KMS-11 (cell line): Measurements from ENCODE around the gene PHLDB2.

Experiments
- H2AFZ ChIP-seq: fragments of 200-600 bp; sonication (generic); 2 replicates; pipeline ENCODE4 v1.6.1; 2016; ENCODE audit warnings: antibody characterized with exemption, mixed run types, low read depth
- H3K27ac ChIP-seq: fragments of 200-600 bp; sonication (generic); 2 replicates; pipeline ENCODE4 v1.6.1; 2016; ENCODE audit warnings: mild to moderate bottlenecking, mixed run types
- H3K27me3 ChIP-seq: fragments of 200-600 bp; sonication (generic); 2 replicates; pipeline ENCODE4 v1.6.1; 2017; ENCODE audit warnings: mild to moderate bottlenecking, low read depth, mixed run types, moderate library complexity; ENCODE audit not compliant: insufficient read depth
- H3K36me3 ChIP-seq: fragments of 200-600 bp; sonication (generic); 2 replicates; pipeline ENCODE4 v1.6.1; 2017; ENCODE audit warnings: mild to moderate bottlenecking, mixed run types; ENCODE audit not compliant: insufficient read depth
- H3K4me1 ChIP-seq: fragments of 200-600 bp; sonication (generic); 2 replicates; pipeline ENCODE4 v1.6.1; 2016; ENCODE audit warnings: mild to moderate bottlenecking, low read depth, mixed run types; ENCODE audit not compliant: poor library complexity, severe bottlenecking
- H3K4me2 ChIP-seq: fragments of 200-600 bp; sonication (generic); 2 replicates; pipeline ENCODE4 v1.7.0; 2016; ENCODE audit warnings: mild to moderate bottlenecking, mixed run types
- H3K4me3 ChIP-seq: fragments of 200-600 bp; sonication (generic); IDR thresholded peaks from 2 replicates; pipeline ENCODE4 v1.6.1; 2017; ENCODE audit warnings: low read depth, low read length, mixed read lengths; ENCODE audit not compliant: insufficient read depth
- H3K79me2 ChIP-seq: fragments of 200-600 bp; sonication (generic); 2 replicates; pipeline ENCODE4 v1.6.1; 2016; ENCODE audit warnings: low read depth, mixed run types; ENCODE audit not compliant: insufficient read depth
- H3K9ac ChIP-seq: fragments of 200-600 bp; sonication (generic); 2 replicates; pipeline ENCODE4 v1.6.1; 2016; ENCODE audit warnings: mild to moderate bottlenecking, mixed run types
- H4K20me1 ChIP-seq: fragments of 200-600 bp; sonication (generic); 2 replicates; pipeline ENCODE4 v1.6.1; 2016; ENCODE audit warnings: mild to moderate bottlenecking, mixed run types; ENCODE audit not compliant: insufficient read depth
- TF ChIP-seq, protein P1 (sequence below): fragments of 200-600 bp; sonication (generic); conservative IDR thresholded peaks from 2 replicates; pipeline ENCODE4 v1.6.1; 2017; ENCODE audit warnings: low read depth, mild to moderate bottlenecking, antibody characterized with exemption, low read length, moderate library complexity, mixed read lengths

Gene PHLDB2

GRCh38 chr3:111954228-111954990 is 95.3 kb downstream of the PHLDB2 start:
- Histone ChIP-seq H3K27ac (no peak overlapping the region), H3K4me2 (no peak overlapping the region), H3K9ac (no peak overlapping the region), H2AFZ (no peak overlapping the region), H3K4me1 (no peaks in the 10 kb centered on the region), H3K79me2 (no peaks in the 10 kb centered on the region), H4K20me1 (no peaks in the 10 kb centered on the region), H3K4me3 (no peak overlapping the region), H3K27me3 (no peaks in the 10 kb centered on the region), H3K36me3 (no peaks in the 10 kb centered on the region)
- TF ChIP-seq, protein P1, sequence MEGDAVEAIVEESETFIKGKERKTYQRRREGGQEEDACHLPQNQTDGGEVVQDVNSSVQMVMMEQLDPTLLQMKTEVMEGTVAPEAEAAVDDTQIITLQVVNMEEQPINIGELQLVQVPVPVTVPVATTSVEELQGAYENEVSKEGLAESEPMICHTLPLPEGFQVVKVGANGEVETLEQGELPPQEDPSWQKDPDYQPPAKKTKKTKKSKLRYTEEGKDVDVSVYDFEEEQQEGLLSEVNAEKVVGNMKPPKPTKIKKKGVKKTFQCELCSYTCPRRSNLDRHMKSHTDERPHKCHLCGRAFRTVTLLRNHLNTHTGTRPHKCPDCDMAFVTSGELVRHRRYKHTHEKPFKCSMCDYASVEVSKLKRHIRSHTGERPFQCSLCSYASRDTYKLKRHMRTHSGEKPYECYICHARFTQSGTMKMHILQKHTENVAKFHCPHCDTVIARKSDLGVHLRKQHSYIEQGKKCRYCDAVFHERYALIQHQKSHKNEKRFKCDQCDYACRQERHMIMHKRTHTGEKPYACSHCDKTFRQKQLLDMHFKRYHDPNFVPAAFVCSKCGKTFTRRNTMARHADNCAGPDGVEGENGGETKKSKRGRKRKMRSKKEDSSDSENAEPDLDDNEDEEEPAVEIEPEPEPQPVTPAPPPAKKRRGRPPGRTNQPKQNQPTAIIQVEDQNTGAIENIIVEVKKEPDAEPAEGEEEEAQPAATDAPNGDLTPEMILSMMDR = no peak

DNA sequence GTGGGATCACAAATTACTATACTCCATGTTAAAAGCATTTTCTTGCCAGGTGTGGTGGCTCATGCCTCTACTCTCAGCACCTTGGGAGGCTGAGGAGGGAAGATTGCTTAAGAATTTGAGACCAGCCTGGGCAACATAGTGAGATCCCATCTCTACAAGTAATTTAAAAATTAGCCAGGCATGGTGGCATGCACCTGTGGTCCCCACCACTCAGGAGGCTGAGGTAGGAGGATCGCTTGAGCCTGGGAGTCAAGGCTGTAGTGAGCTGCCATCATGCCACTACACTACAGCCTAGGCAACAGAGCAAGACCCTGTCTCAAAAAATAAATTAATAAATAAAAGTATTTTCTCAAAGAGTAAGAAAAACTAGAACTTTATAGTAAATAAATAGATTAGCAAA is 96.8 kb downstream of the PHLDB2 start:
- Histone ChIP-seq H3K27ac (no peak overlapping the region), H3K4me3 (no peak overlapping the region), H3K4me2 (no peak overlapping the region), H3K36me3 (no peaks in the 10 kb centered on the region), H3K4me1 (no peaks in the 10 kb centered on the region), H4K20me1 (no peaks in the 10 kb centered on the region), H3K79me2 (no peaks in the 10 kb centered on the region), H3K27me3 (no peaks in the 10 kb centered on the region), H2AFZ (no peak overlapping the region), H3K9ac (no peak overlapping the region)
- TF ChIP-seq, protein P1 = no peak

DNA sequence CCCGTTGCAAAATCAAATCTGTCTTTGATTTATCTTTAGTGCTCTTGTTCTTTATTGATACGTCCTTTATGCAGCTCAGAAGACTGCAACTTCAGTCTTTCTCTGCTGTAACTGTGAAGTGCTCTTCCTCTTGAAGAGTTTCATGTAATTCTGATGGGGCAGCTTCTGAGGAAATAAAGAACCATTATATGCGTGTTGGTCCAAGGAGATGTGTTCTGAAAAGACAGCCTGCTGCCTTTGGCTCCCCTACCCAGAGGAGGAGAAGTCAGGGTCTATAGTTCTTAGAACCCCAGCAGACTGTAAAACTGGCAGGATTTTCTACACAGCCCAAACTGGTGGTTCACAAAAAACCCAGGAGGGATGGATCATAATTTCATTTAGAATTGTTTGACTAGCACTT is 97.4 kb downstream of the PHLDB2 start:
- TF ChIP-seq, protein P1 = no peak
- no peak overlapping the region for H3K4me2 ChIP-seq

DNA sequence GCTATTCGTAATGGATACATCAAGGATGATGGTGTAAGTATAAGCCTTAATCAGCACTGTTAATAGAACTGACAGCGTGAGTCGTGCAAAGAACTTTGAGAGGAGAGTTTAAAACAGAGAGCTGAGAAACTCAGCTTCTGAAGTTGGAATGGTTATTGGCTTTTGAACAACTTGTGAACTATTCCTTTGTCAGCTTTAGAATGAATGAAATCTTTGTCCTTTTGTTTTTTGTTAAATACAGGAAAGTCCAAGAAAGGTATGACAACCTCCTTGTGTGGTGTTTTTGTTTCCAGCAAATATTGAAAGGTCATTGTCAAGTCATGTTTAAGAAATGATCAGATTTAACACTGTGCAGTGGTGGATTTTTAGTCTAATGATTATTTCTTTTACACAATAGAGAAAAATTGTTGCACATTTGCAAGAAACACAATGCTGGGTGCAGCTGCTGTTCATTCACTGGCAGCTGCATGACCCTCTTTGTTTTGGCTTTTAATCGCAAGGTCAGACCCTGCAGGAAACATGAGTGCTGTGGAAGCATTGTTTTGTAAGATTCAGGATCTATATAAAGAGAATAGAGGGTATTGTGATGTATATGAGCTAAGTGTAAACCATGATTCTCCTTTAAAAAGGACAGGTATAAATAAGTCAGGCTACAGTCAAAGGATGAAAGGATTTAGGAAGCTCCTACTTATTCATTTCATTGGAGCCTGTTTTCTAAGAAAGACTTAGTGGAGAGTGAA is 98.1 kb downstream of the PHLDB2 start:
- H3K4me1 ChIP-seq = no peaks in the 10 kb centered on the region
- H2AFZ ChIP-seq = no peak overlapping the region
- no peak overlapping the region for H3K9ac ChIP-seq
- H3K36me3 ChIP-seq = no peaks in the 10 kb centered on the region
- H4K20me1 ChIP-seq = no peaks in the 10 kb centered on the region
- no peaks in the 10 kb centered on the region for H3K79me2 ChIP-seq
- H3K27ac ChIP-seq = no peak overlapping the region
- H3K27me3 ChIP-seq = no peaks in the 10 kb centered on the region
- TF ChIP-seq, protein P1 = no peak
- H3K4me3 ChIP-seq = no peak overlapping the region
- H3K4me2 ChIP-seq = no peak overlapping the region

More for the DNA sequence above, 97.4 kb downstream of the PHLDB2 start:
- Histone ChIP-seq H3K27ac (no peak overlapping the region), H3K79me2 (no peaks in the 10 kb centered on the region), H2AFZ (no peak overlapping the region), H3K9ac (no peak overlapping the region), H3K4me3 (no peak overlapping the region), H3K27me3 (no peaks in the 10 kb centered on the region), H3K36me3 (no peaks in the 10 kb centered on the region), H4K20me1 (no peaks in the 10 kb centered on the region), H3K4me1 (no peaks in the 10 kb centered on the region)
